ENCODE data around the gene MARCKSL1.
"Not testable (repeated sequence)": the region's sequence is repeated elsewhere in the genome, so short reads cannot be mapped to it uniquely, and the experiment has no call there.

The MARCKSL1 gene

GRCh38 chr1:32285658-32286057 is 50.4 kb downstream of the MARCKSL1 start:
- DNase-seq (ENCODE audit: low spot score), result no peak

DNA sequence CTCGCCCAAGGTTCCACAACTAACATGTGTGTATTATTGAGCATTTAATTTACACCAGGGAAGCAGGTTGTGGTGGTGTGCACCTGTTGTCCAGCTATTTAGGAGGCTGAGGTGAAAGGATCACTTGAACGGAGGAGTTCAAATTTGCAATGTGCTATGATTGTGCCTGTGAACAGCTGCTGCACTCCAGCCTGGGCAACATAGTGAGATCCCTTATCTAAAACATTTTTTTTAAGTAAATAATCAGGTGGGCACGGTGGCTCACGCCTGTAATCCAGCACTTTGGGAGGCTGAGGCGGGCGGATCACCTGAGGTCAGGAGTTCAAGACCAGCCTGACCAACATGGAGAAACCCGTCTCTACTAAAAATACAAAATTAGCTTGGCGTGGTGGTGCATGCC is 51.3 kb downstream of the MARCKSL1 start:
- not testable (repeated sequence) for DNase-seq (ENCODE audit: low spot score)
